Fibroblast of lung (primary cell): ENCODE measurements around the gene CIB1.

ENCODE experiments used
- EZH2 ChIP-seq: IDR thresholded peaks from 2 replicates; pipeline ENCODE4 v1.5.1; 2012; ENCODE audit warnings: low read length, control low read depth, mild to moderate bottlenecking; ENCODE audit errors: missing control alignments
- TF ChIP-seq, protein P1 (sequence below), 2 donors: IDR thresholded peaks in 1 of 2; conservative IDR thresholded peaks in 1 of 2; 1 replicate in 1 of 2; 2 replicates in 1 of 2; pipeline ENCODE4 v1.5.1; 2011 to 2012; ENCODE audit warnings: low read length in 2 of 2, control low read depth in 1 of 2, inconsistent platforms in 1 of 2, low read depth in 1 of 2, mild to moderate bottlenecking in 1 of 2

DNA sequence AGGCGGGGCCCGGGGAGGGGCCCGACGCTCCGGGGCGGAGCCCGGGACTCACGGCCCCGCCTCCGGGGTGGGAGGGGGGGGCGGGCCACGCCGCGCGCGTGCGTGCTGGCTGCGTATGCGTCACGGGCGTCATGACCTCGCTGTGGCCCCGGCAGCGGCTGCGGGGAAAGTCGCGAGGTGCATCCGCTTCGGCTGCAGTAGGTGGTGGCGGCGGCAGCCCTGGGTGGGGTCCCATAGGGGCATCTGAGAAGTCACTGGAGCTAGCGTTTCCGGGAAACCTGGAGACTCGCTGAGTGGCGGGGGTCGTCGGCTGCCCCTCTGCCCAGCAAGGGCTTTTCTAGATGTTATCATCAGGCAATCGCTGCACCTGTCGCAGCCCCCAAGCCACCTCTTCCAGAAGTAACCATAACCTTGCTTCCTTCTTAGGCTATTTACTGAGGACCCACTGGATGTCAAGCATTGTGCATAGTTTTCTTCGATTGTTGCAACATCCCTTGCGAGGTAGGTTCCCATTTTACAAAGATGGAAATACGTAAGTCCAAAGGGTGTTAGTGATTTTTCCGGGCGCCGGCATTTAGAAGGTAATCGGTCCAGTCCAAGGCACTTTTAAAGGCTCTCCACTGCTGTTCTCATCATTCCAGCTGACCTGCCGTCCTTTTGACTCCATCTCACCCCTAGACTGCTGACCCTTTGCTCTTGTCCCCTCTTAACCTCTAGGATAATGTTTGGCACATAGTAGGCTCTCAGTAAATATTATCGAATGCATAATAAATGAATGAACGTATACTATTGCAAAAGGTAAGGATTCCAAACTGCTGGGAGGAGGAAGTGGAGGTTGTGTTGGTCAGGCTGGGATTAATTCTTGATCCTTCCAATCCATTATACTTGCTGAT, 601 bp upstream of the CIB1 start, which contains the start of gene GDPGP1:
- TF ChIP-seq, protein P1, sequence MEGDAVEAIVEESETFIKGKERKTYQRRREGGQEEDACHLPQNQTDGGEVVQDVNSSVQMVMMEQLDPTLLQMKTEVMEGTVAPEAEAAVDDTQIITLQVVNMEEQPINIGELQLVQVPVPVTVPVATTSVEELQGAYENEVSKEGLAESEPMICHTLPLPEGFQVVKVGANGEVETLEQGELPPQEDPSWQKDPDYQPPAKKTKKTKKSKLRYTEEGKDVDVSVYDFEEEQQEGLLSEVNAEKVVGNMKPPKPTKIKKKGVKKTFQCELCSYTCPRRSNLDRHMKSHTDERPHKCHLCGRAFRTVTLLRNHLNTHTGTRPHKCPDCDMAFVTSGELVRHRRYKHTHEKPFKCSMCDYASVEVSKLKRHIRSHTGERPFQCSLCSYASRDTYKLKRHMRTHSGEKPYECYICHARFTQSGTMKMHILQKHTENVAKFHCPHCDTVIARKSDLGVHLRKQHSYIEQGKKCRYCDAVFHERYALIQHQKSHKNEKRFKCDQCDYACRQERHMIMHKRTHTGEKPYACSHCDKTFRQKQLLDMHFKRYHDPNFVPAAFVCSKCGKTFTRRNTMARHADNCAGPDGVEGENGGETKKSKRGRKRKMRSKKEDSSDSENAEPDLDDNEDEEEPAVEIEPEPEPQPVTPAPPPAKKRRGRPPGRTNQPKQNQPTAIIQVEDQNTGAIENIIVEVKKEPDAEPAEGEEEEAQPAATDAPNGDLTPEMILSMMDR (conservative IDR thresholded peaks at IDR 0.05 in 1 of 2, IDR thresholded peaks at IDR 0.05 in 1 of 2; ENCODE audit: low read depth in 1 of 2, low read length in 2 of 2), result no peak
- no peak for TF ChIP-seq EZH2
